ENCODE data around the gene LUC7L. TPM values are rescaled to one million over a fixed set of nuclear protein-coding genes. Genes with fewer than 3 reads are reported as not detected.

LUC7L gene
- total RNA-seq, 1 experiment from 2014 or later = 137 TPM

DNA sequence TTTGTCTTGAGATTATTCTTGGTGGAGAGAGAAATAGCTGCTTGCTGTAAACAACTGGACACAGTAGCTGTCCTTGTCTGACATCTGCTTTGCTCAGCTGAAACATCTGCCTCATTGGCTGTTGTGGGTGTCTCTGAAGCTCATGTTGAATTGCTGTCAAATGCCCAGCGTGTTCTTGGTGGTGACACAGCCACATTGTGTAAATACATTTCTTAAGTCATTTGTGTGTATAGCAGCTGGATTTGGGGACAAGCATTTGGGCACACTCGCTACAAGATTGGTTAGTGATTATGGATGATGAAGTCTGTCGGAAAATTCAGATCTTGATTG, 10.7 kb upstream of the LUC7L start:
- no peaks in the 10 kb centered on the region for H4K20me1 ChIP-seq (ENCODE audit: control insufficient read depth, insufficient read depth, insufficient read length)
- no peaks in the 10 kb centered on the region; the same call in 1 of the 2 replicates for H3K79me2 ChIP-seq (ENCODE audit: insufficient read depth, low read length)
- no peak overlapping the region for H2BK12ac ChIP-seq (ENCODE audit: insufficient read length, low read depth, low read length)
- Mint-ChIP-seq H3K27me3 (ENCODE audit: low read depth) (no peaks in the 10 kb centered on the region), H3K9me3 (no peaks in the 10 kb centered on the region), H3K4me1 (peaks cover 2 to 6% of the 10 kb centered on the region in 2 experiments), H3K4me3 (no peak overlapping the region), H3K36me3 (ENCODE audit: insufficient read depth in 1 of 3, low read depth in 3 of 3) (peaks cover 0 to 11% (median 6%) of the 10 kb centered on the region in 3 experiments; a peak in 5 of 7 replicates), H3K27ac (peak overlapping the region in 1 of 3 experiments; percentile 36; a peak in 3 of 7 replicates)
- no peak overlapping the region for H3K23ac ChIP-seq (ENCODE audit: insufficient read length, low read depth, low read length)
- no peaks in the 10 kb centered on the region for H3K4me1 ChIP-seq (ENCODE audit: insufficient read depth, low read length)
- H3K27me3 ChIP-seq (ENCODE audit: insufficient read depth, low read length) = no peaks in the 10 kb centered on the region
- H2BK120ac ChIP-seq (ENCODE audit: low read depth, low read length, poor library complexity, severe bottlenecking) = no peak overlapping the region
- WGBS (ENCODE audit: extremely low coverage, insufficient read length, low lambda C conversion rate) = no CpG with 5 or more reads among the region's 3 CpGs
- no peak overlapping the region for H2BK15ac ChIP-seq (ENCODE audit: low read depth, low read length)
- no peak overlapping the region for H2BK20ac ChIP-seq (ENCODE audit: low read depth, low read length, poor library complexity, severe bottlenecking)
- DNase-seq = no peak
- H3K9ac ChIP-seq (ENCODE audit: extremely low read depth, insufficient read length, low read length) = no peak overlapping the region
- H2AK5ac ChIP-seq (ENCODE audit: insufficient read length, low read length) = no peak overlapping the region
- no peak overlapping the region for H3K56ac ChIP-seq (ENCODE audit: insufficient read length, low read depth, low read length)
- H4K8ac ChIP-seq (replicated peaks; ENCODE audit: insufficient read length, low read depth, low read length) = no peak overlapping the region
- H3T11ph ChIP-seq (ENCODE audit: low read length) = no peak overlapping the region
- no peak overlapping the region for H4K91ac ChIP-seq (ENCODE audit: insufficient read length, low read depth, low read length)
- H3K18ac ChIP-seq (ENCODE audit: insufficient read length, low read depth, low read length) = no peak overlapping the region
- no peak overlapping the region for H3K4ac ChIP-seq (ENCODE audit: low read depth, low read length)
- H3K14ac ChIP-seq (ENCODE audit: insufficient read depth, low read length) = no peak overlapping the region
- no peak overlapping the region for H3K4me2 ChIP-seq (ENCODE audit: insufficient read depth, insufficient read length, low read length)
- no peak overlapping the region for H4K5ac ChIP-seq (ENCODE audit: insufficient read length, low read depth, low read length)
- no peak overlapping the region for H3K27ac ChIP-seq (ENCODE audit: insufficient read length, low read depth, low read length)
- H2BK5ac ChIP-seq (ENCODE audit: insufficient read length, low read length) = no peak overlapping the region
- no peaks in the 10 kb centered on the region for H3K23me2 ChIP-seq (ENCODE audit: insufficient read length, low read depth, low read length, poor library complexity, severe bottlenecking)
- no peak overlapping the region for H2AFZ ChIP-seq (ENCODE audit: low read length)
- peaks cover 12% of the 10 kb centered on the region for H3K79me1 ChIP-seq (ENCODE audit: insufficient read depth, low read depth, low read length, poor library complexity, severe bottlenecking)
- TF ChIP-seq, protein P1, sequence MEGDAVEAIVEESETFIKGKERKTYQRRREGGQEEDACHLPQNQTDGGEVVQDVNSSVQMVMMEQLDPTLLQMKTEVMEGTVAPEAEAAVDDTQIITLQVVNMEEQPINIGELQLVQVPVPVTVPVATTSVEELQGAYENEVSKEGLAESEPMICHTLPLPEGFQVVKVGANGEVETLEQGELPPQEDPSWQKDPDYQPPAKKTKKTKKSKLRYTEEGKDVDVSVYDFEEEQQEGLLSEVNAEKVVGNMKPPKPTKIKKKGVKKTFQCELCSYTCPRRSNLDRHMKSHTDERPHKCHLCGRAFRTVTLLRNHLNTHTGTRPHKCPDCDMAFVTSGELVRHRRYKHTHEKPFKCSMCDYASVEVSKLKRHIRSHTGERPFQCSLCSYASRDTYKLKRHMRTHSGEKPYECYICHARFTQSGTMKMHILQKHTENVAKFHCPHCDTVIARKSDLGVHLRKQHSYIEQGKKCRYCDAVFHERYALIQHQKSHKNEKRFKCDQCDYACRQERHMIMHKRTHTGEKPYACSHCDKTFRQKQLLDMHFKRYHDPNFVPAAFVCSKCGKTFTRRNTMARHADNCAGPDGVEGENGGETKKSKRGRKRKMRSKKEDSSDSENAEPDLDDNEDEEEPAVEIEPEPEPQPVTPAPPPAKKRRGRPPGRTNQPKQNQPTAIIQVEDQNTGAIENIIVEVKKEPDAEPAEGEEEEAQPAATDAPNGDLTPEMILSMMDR (conservative IDR thresholded peaks at IDR 0.05) = no peak
- no peaks in the 10 kb centered on the region for H3K9me3 ChIP-seq (ENCODE audit: control insufficient read depth, low read depth, low read length)
